Measurements from ENCODE around the gene OR6B2. TPM values are rescaled to one million over a fixed set of nuclear protein-coding genes. Genes with fewer than 3 reads are reported as not detected.

OR6B2 gene
- total and polyA plus RNA-seq, 2 of the 4 experiments (the other 2 are of a cell fraction) = not detected

- no peak for TF ChIP-seq RCOR1 (IDR thresholded peaks at IDR 0.05; ENCODE audit: insufficient replicate concordance, low read length)
These were observed 38.4 kb downstream of the OR6B2 start (continued) for GRCh38 chr2:239991689-239992314.

DNA sequence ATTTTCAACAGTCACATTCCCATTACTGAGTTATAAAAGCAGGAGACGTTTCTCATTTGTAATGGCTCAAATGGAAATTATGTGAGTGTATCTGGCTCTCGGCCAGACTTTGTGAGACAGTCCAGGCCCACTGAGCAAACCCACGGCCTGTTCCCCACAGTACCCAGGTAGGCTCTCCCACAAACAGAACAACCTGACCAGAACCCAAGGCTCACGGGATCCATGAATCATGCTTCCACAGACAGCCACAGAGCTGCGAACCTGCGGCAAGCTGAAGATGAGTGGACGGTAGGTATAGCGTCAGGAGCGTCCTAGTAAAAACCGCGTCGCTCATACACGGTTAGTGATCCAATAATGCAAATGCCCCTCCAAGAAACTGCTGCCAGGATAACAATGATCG lies 39.3 kb downstream of the OR6B2 start:
- no peak overlapping the region for H2BK20ac ChIP-seq (ENCODE audit: low read depth, low read length)
- no peak overlapping the region for H3K4me2 ChIP-seq (ENCODE audit: low read depth, low read length)
- H2AK5ac ChIP-seq (ENCODE audit: low read depth, low read length) = no peak overlapping the region
- no peak overlapping the region for H2AK9ac ChIP-seq (replicated peaks; ENCODE audit: low read depth, low read length, poor library complexity)
- dilution Hi-C loops (cut with HindIII; ENCODE audit: low sequenced_read_pairs, unreplicated experiment) (no loop called here), intact Hi-C loops (cut with micrococcal nuclease) (loop anchor here (2.0 to 10.0 kb wide), 5 partner anchors 56 to 1144 kb away; partner anchors contain the start of gene TWIST2), in situ Hi-C loops (cut with MboI; ENCODE audit: low sequenced_read_pairs) (loop anchor here (10.0 to 25.0 kb wide), 2 partner anchors 854 to 936 kb away; no protein-coding TSS in a partner anchor)
- peaks cover 3 to 4% of the 10 kb centered on the region in 2 experiments; a peak in 1 of 4 replicates for H3K79me1 ChIP-seq (ENCODE audit: low read depth in 1 of 2, low read length in 2 of 2)
- no peak overlapping the region for H3K14ac ChIP-seq (replicated peaks; ENCODE audit: low read depth, low read length)
- no peak overlapping the region for H2BK5ac ChIP-seq (ENCODE audit: low read depth, low read length, poor library complexity, severe bottlenecking)
- no peak overlapping the region for H4K8ac ChIP-seq (ENCODE audit: low read depth in 2 of 2, low read length in 2 of 2)
- H3K9ac ChIP-seq (ENCODE audit: low read depth, low read length) = no peak overlapping the region
- H3K4ac ChIP-seq (ENCODE audit: low read depth, low read length) = no peak overlapping the region
- H2BK120ac ChIP-seq (ENCODE audit: low read depth, low read length) = no peak overlapping the region
- ChIA-PET CTCF (interaction anchor here (0.6 to 1.6 kb wide), 4 partner anchors 11 to 958 kb away, joined by 3 to 4 read pairs (median 4); no protein-coding TSS in a partner anchor), POLR2A (ENCODE audit: unreplicated experiment) (interaction anchor here (0.7 kb wide), 1 partner anchor 837 kb away, joined by 4 read pairs; no protein-coding TSS in a partner anchor)
- H3K36me3 ChIP-seq (ENCODE audit: control insufficient read depth, insufficient read depth, low read length) = peaks cover 37% of the 10 kb centered on the region
- H3K4me1 ChIP-seq (ENCODE audit: control insufficient read depth, insufficient read depth, low read length) = no peaks in the 10 kb centered on the region
- 0 out of 2 replicates have a peak, but pooled peaks cover 2% of the 10 kb centered on the region for H3K9me1 ChIP-seq (ENCODE audit: insufficient read depth, low read length)
- H3K27ac ChIP-seq (ENCODE audit: insufficient read depth, low read length) = no peak overlapping the region
- DNase-seq = no peak
- H4K91ac ChIP-seq (ENCODE audit: insufficient read depth, low read depth, low read length) = no peak overlapping the region
- H3K56ac ChIP-seq (ENCODE audit: extremely low read depth, insufficient read depth, low read length) = no peak overlapping the region
- H2AFZ ChIP-seq (replicated peaks; ENCODE audit: low read length, poor library complexity) = no peak overlapping the region
- no peak overlapping the region for H3K4me3 ChIP-seq (ENCODE audit: insufficient read depth, low read depth, low read length)
- WGBS, 2 experiments (ENCODE audit: extremely low coverage in 2 of 2, insufficient read length in 1 of 2) = 100% methylated on average over 2 of the region's 14 CpGs; no CpG with 5 or more reads in 1 of the 2 experiments
- BruUV-seq (replicated peaks) = no TSS peak
- no peak overlapping the region for H3K18ac ChIP-seq (ENCODE audit: low read depth, low read length)
- H3K9me3 ChIP-seq (ENCODE audit: control insufficient read depth, insufficient read depth, low read length) = no peaks in the 10 kb centered on the region
- H4K5ac ChIP-seq (ENCODE audit: low read depth, low read length) = no peak overlapping the region
- H3K27me3 ChIP-seq (ENCODE audit: control insufficient read depth, insufficient read depth, low read length) = no peaks in the 10 kb centered on the region
- H3K23ac ChIP-seq (ENCODE audit: low read depth, low read length) = no peak overlapping the region
- ATAC-seq (ENCODE audit: low read depth) = no peak
- H4K20me1 ChIP-seq (ENCODE audit: insufficient read depth, low read length) = no peaks in the 10 kb centered on the region; the same call in 1 of the 2 replicates
- H2BK15ac ChIP-seq (ENCODE audit: low read depth, low read length) = no peak overlapping the region
- no peak for TF ChIP-seq ELK1 (IDR thresholded peaks at IDR 0.05; ENCODE audit: borderline replicate concordance, low read depth, low read length)
- TF ChIP-seq RCOR1 (IDR thresholded peaks at IDR 0.05; ENCODE audit: insufficient replicate concordance, low read length) = no peak
- TF ChIP-seq FOS (IDR thresholded peaks at IDR 0.05; ENCODE audit: low read depth, low read length) = no peak
- TF ChIP-seq MXI1 (IDR thresholded peaks at IDR 0.05; ENCODE audit: borderline replicate concordance, low read depth, low read length) = no peak
- TF ChIP-seq, protein P1, sequence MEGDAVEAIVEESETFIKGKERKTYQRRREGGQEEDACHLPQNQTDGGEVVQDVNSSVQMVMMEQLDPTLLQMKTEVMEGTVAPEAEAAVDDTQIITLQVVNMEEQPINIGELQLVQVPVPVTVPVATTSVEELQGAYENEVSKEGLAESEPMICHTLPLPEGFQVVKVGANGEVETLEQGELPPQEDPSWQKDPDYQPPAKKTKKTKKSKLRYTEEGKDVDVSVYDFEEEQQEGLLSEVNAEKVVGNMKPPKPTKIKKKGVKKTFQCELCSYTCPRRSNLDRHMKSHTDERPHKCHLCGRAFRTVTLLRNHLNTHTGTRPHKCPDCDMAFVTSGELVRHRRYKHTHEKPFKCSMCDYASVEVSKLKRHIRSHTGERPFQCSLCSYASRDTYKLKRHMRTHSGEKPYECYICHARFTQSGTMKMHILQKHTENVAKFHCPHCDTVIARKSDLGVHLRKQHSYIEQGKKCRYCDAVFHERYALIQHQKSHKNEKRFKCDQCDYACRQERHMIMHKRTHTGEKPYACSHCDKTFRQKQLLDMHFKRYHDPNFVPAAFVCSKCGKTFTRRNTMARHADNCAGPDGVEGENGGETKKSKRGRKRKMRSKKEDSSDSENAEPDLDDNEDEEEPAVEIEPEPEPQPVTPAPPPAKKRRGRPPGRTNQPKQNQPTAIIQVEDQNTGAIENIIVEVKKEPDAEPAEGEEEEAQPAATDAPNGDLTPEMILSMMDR (conservative IDR thresholded peaks at IDR 0.05; ENCODE audit: low read depth, low read length) = no peak
- no peak for TF ChIP-seq POLR2A (IDR thresholded peaks at IDR 0.05; ENCODE audit: low read depth, low read length)
- TF ChIP-seq, protein P2, sequence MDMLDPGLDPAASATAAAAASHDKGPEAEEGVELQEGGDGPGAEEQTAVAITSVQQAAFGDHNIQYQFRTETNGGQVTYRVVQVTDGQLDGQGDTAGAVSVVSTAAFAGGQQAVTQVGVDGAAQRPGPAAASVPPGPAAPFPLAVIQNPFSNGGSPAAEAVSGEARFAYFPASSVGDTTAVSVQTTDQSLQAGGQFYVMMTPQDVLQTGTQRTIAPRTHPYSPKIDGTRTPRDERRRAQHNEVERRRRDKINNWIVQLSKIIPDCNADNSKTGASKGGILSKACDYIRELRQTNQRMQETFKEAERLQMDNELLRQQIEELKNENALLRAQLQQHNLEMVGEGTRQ (IDR thresholded peaks at IDR 0.05; ENCODE audit: low read depth, low read length) = no peak
- no peak for TF ChIP-seq MAFK (IDR thresholded peaks at IDR 0.05; ENCODE audit: low read depth, low read length)
- no peak for TF ChIP-seq RAD21 (IDR thresholded peaks at IDR 0.05; ENCODE audit: low read length)
- TF ChIP-seq SMC3 (IDR thresholded peaks at IDR 0.05; ENCODE audit: low read depth, low read length) = no peak
- no peak for TF ChIP-seq RFX5 (IDR thresholded peaks at IDR 0.05; ENCODE audit: low read depth, low read length)
- no peak for TF ChIP-seq CHD1 (IDR thresholded peaks at IDR 0.05; ENCODE audit: low read depth, low read length)
